GM18870 (cell line): ENCODE data around the gene KRT28.
"Not testable (repeated sequence)": the region's sequence is repeated elsewhere in the genome, so short reads cannot be mapped to it uniquely, and the experiment has no call there.

Source experiments
- ATAC-seq: cut with Tn5 transposase; IDR thresholded peaks from one replicate; pipeline ENCODE4 v1.9.1; 2021; ENCODE audit warnings: moderate library complexity; ENCODE audit not compliant: unreplicated experiment

KRT28 gene

DNA sequence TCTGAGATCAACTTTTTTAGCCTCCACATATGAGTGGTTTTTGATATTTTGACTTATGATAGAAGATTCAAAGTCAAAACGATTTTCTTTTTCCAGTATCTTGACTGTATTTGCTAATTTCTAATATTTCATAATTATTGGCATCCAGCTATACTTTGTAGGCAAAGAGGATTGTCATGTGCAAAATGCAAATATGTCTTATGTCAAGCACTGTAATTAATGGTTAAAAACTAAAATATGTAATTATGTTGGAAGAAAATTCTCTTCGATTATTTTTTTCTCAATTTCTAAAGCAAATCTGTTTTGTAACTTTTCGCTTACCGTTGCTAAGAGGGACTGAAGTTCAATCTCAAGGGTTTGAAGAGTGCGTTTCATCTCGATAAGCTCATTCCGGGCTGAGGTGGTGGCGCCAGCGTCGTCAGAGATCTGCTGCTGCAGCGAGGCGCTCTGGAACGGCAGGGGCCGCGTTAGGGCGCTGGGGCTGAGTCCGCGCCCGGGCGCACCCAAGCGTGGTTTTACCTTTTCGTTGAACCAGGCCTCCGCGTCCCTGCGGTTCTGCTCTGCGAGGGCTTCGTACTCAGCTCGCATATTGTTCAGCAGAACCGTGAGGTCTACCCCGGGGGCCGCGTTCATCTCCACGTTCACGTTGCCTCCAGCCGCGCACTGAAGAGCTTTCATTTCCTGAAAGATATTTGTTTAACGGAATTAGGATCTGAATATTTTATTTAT lies 20.4 kb downstream of the KRT28 start:
- ATAC-seq: no peak

DNA sequence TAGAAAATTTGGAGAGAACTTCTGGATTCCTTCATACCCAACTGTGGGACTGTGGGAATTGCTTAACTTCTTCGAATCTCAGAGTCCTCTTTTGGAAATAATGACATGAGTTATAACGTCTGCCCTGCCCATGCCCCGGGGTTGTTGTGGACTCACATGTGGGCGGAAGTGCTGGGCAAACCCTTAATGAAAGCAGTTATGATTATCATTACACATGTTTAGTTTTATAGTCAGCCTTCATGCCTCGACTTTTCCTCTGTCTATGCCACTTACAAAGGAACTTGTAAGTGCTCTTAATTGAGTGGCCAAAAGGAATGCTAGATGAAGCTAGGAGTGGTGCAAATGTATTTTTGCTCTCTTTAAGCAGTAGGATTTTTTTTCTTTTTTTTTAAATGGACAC lies 21.3 kb downstream of the KRT28 start:
- no peak for ATAC-seq

GRCh38 chr17:40777971-40778370 lies 21.8 kb downstream of the KRT28 start:
- ATAC-seq: no peak

GRCh38 chr17:40777459-40777858 lies 22.3 kb downstream of the KRT28 start:
- ATAC-seq: no peak

DNA sequence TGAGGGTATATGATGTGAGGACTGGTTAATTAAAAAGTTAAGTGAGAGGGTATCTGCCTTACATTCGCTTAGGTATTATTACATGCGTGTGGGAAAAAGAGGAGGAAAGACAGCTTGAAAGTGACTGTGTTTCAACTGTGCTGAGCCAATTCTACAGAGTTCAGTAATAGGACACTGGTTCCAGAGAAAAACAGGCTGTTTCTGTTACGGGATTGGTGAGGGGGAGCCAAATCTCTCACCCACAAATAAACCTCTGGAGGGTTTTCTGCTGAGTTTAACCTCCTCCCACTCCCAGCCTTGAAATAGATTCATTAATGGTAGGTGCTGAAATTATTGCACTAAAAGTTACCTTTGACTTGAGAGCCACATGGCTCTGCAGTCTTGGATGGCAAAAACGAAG lies 23.8 kb downstream of the KRT28 start:
- no peak for ATAC-seq

DNA sequence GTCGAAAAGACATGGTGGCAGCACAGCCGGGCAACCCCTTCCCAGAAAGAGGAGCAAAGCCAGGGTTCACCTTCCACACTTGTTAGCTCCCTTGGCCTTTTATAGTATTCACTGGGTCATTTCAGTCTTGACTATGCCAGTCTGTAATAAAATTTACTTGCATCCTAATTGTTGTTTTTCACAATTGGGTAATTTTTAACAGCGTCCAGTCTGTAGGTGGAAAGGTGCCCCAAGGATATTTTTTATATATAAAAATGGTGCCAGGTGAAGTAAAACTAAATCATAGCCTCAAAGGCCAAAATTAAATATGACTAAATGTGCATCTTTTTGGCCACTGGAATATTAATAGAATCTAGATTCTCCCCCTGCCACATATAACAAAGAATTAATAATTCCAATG lies 27.7 kb downstream of the KRT28 start, which contains the start of gene KRT26:
Gene KRT26 (minus strand): TSS at position 101 of the 400 bp plus-strand sequence. CDS start 88 bp downstream, at position 13.
- ATAC-seq: no peak

DNA sequence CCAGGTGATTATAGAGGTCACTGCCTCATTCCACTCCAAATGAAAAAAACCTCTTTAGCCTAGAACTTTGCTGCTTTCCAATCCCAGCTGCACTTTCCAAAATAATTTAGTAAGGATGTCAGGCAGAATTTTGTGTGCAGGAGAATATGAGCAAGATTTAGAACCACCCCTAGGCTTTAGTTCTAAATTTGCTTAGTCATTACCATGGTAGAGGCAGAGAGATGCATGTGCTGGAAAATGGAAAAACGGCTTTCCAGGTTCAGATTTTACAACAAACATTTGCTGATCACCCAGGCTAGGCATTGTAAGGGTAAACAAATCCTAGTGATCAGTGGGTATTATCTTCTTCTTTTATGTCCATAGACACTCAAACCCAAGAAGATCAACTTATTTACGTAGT lies 34.1 kb downstream of the KRT28 start:
- no peak for ATAC-seq

GRCh38 chr17:40763752-40764151 lies 36.0 kb downstream of the KRT28 start:
- no peak for ATAC-seq

GRCh38 chr17:40760105-40761016 lies 39.4 kb downstream of the KRT28 start:
- ATAC-seq: no peak

GRCh38 chr17:40755231-40755630 lies 44.5 kb downstream of the KRT28 start, which contains the start of gene KRT25:
TSS of gene KRT25 (minus strand) at chr17:40755331. CDS start at chr17:40755271, 60 bp downstream.
- ATAC-seq: no peak

DNA sequence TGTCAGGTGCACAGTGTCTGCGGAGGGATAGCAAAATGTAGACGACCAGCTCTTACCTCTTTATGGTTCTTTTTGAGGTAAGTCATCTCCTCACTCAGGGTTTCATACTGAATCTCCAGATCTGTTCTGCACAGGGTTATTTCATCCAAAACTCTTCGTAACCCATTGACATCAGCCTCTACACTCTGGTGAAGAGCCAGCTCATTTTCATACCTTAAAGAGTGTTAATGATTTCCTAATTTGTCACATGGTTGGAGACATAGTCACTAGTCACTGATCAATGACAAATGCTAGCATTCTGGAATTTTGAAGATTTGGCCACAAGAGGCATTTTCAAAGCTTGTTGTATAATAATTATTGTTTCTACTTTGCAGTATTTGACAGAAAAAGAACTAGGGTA lies 46.0 kb downstream of the KRT28 start:
- ATAC-seq: no peak

GRCh38 chr17:40751065-40751464 lies 48.7 kb downstream of the KRT28 start:
- no peak for ATAC-seq

GRCh38 chr17:40750391-40750790 lies 49.4 kb downstream of the KRT28 start:
- no peak for ATAC-seq

DNA sequence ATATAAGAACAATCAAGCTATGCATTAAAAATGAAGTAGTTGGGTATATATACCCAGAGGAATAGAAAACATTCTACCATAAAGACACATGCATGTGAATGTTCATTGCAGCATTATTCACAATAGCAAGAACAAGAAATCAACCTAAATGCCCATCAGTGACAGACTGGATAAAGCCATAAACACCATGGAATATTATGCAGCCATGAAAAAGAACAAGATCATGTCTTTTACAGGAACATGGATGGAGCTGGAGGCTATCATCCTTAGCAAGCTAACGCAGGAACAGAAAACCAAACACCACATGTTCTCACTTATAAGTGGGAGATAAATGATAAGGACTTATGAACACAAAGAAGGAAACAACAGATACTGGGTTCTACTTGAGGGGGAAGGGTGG lies 51.1 kb downstream of the KRT28 start:
- not testable (repeated sequence) for ATAC-seq
